Measurements from ENCODE around the gene CLCN2. TPM values are rescaled to one million over a fixed set of nuclear protein-coding genes. Genes with fewer than 3 reads are reported as not detected.
"Not testable (repeated sequence)": the region's sequence is repeated elsewhere in the genome, so short reads cannot be mapped to it uniquely, and the experiment has no call there.

Gene CLCN2
- total RNA-seq, 4 donors from 2014 or later: 13.7 to 246 (median 73.1) TPM

GRCh38 chr3:184344579-184345316 is 16.7 kb downstream of the CLCN2 start:
- Histone ChIP-seq H3K27ac (peak overlapping the region in 2 of 4 donors; percentile 70 to 76), H3K36me3 (peaks cover 0 to 19% (median 6%) of the 10 kb centered on the region in 4 donors)
- intact Hi-C loops (cut with DNase I; ENCODE audit: low total_unique reads): no loop called here

DNA sequence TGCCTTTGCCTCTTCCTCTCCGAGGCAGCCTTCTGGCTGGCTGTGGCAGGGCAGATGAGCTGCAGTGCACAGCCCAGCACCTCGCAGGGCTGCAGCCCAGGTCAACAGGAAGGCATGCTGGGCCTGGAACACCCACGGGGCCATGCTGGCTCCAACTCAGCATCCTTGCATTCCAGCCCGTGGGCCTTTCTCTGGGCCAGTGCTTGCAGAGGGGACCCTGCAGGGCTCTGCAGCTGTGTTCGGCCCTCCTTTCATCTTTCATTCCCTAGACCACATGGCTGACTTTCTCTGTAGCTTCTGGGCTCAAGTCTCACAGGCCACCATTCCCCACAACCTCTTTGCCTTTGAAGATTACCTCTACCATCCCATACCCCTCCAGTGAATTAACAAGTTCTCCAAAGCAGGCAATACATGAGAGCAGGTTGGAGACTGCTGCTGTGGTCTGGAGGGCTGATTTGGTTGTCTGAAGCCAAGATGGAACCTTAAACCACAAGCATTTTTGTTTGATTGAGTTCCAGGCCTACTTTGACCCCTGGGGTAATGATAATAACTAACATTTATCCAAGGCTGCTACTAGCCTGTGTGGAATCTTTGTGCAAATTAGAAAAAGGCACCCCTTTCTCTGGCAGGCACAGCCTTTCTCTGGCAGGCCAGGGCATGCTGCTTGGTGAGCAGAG is 18.1 kb downstream of the CLCN2 start:
- Histone ChIP-seq H3K27ac (no peak overlapping the region), H3K36me3 (peaks cover 0 to 19% (median 6%) of the 10 kb centered on the region in 4 donors), H3K9me3 (no peaks in the 10 kb centered on the region), H3K4me3 (no peak overlapping the region), H3K4me1 (peaks cover 10 to 18% (median 15%) of the 10 kb centered on the region in 4 donors), H3K27me3 (no peaks in the 10 kb centered on the region)
- no peak for DNase-seq
- intact Hi-C loops (cut with DNase I; ENCODE audit: low total_unique reads): no loop called here
- in situ Hi-C loops (cut with MboI; ENCODE audit: low pct_ligation_motif_present in 1 of 4, low pct_unique_long_range_greater_than_20kb in 1 of 4, low sequenced_read_pairs in 3 of 4): no loop called here
- 86% methylated on average over 5 of the region's 5 CpGs; no CpG with 5 or more reads in 1 of the 2 donors for WGBS, 2 donors (ENCODE audit: low coverage in 1 of 2)
- TF ChIP-seq EP300 (IDR thresholded peaks at IDR 0.05; ENCODE audit: low read depth): no peak

More at GRCh38 chr3:184344579-184345316, 16.7 kb downstream of the CLCN2 start:
- H3K9me3 ChIP-seq: no peaks in the 10 kb centered on the region
- H3K4me1 ChIP-seq: peaks cover 5 to 14% (median 7%) of the 10 kb centered on the region in 4 donors
- no peaks in the 10 kb centered on the region for H3K27me3 ChIP-seq
- no peak for TF ChIP-seq EP300 (IDR thresholded peaks at IDR 0.05; ENCODE audit: low read depth)
- no peak for TF ChIP-seq POLR2A (IDR thresholded peaks at IDR 0.05)
- TF ChIP-seq, protein P1, sequence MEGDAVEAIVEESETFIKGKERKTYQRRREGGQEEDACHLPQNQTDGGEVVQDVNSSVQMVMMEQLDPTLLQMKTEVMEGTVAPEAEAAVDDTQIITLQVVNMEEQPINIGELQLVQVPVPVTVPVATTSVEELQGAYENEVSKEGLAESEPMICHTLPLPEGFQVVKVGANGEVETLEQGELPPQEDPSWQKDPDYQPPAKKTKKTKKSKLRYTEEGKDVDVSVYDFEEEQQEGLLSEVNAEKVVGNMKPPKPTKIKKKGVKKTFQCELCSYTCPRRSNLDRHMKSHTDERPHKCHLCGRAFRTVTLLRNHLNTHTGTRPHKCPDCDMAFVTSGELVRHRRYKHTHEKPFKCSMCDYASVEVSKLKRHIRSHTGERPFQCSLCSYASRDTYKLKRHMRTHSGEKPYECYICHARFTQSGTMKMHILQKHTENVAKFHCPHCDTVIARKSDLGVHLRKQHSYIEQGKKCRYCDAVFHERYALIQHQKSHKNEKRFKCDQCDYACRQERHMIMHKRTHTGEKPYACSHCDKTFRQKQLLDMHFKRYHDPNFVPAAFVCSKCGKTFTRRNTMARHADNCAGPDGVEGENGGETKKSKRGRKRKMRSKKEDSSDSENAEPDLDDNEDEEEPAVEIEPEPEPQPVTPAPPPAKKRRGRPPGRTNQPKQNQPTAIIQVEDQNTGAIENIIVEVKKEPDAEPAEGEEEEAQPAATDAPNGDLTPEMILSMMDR (IDR thresholded peaks at IDR 0.05): no peak
- TF ChIP-seq POLR2AphosphoS5 (IDR thresholded peaks at IDR 0.05): no peak
- in situ Hi-C loops (cut with MboI; ENCODE audit: low pct_ligation_motif_present in 1 of 4, low pct_unique_long_range_greater_than_20kb in 1 of 4, low sequenced_read_pairs in 3 of 4): no loop called here
- H3K4me3 ChIP-seq: no peak overlapping the region
- 87% methylated on average over 23 of the region's 24 CpGs; no CpG with 5 or more reads in 1 of the 2 donors for WGBS, 2 donors (ENCODE audit: low coverage in 1 of 2)
- no peak for DNase-seq

GRCh38 chr3:184341925-184342324 is 19.5 kb downstream of the CLCN2 start:
- peaks cover 22 to 30% (median 23%) of the 10 kb centered on the region in 4 donors for H3K4me1 ChIP-seq
- in situ Hi-C loops (cut with MboI; ENCODE audit: low pct_ligation_motif_present in 1 of 4, low pct_unique_long_range_greater_than_20kb in 1 of 4, low sequenced_read_pairs in 3 of 4): no loop called here
- no peak for DNase-seq

DNA sequence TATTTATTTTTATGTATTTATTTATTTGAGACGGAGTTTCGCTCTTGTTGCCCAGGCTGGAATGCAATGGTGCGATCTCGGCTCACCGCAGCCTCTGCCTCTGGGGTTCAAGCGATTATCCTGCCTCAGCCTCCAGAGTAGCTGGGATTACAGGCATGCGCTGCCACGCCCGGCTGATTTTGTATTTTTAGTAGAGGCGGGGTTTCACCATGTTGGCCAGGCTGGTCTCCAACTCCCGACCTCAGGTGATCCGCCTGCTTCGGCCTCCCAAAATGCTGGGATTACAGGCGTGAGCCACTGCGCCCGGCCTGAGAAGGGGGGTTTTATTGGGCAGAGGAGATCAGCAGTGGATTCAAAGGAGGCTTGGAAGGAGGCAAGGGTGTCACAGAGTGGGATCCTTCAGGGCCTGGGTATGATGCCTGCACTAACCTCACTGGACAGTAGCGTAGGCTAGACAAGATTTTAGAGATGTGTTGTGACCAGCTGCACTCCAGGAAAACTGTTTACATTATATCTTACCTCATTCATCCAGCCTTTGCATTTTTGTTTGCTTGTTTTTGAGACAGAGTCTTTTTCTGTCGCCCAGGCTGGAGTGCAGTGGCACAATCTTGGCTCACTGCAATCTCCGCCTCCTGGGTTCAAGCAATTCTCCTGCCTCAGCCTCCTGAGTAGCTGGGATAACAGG is 21.8 kb downstream of the CLCN2 start:
- intact Hi-C loops (cut with DNase I; ENCODE audit: low total_unique reads); DNase-seq; in situ Hi-C loops (cut with MboI; ENCODE audit: low pct_ligation_motif_present in 1 of 4, low pct_unique_long_range_greater_than_20kb in 1 of 4, low sequenced_read_pairs in 3 of 4); H3K27me3 ChIP-seq; H3K9me3 ChIP-seq; H3K4me3 ChIP-seq: not testable (repeated sequence)
- 83 to 90% methylated on average over 5 to 19 of the region's 19 CpGs for WGBS, 2 donors (ENCODE audit: low coverage in 1 of 2)
- H3K27ac ChIP-seq: peak overlapping the region in 3 of 4 donors; percentile 94 to 99 (median 97)
- H3K4me1 ChIP-seq: peaks cover 12 to 28% (median 24%) of the 10 kb centered on the region in 4 donors
- H3K36me3 ChIP-seq: peaks cover 0 to 24% (median 8%) of the 10 kb centered on the region in 4 donors

More at GRCh38 chr3:184341925-184342324, 19.5 kb downstream of the CLCN2 start:
- peaks cover 0 to 19% (median 6%) of the 10 kb centered on the region in 4 donors for H3K36me3 ChIP-seq
- no peak overlapping the region for H3K27ac ChIP-seq
- no peaks in the 10 kb centered on the region for H3K27me3 ChIP-seq
- intact Hi-C loops (cut with DNase I; ENCODE audit: low total_unique reads): no loop called here
- H3K9me3 ChIP-seq: no peaks in the 10 kb centered on the region
- TF ChIP-seq POLR2A (IDR thresholded peaks at IDR 0.05) (no peak), POLR2AphosphoS5 (IDR thresholded peaks at IDR 0.05) (no peak), EP300 (IDR thresholded peaks at IDR 0.05; ENCODE audit: low read depth) (no peak)
- TF ChIP-seq, protein P1 (IDR thresholded peaks at IDR 0.05): no peak
- H3K4me3 ChIP-seq: no peak overlapping the region
- 89% methylated on average over 7 of the region's 7 CpGs; no CpG with 5 or more reads in 1 of the 2 donors for WGBS, 2 donors (ENCODE audit: low coverage in 1 of 2)
